ENCODE results near the gene CYP3A4.

GRCh38 chr7:99790407-99790806 lies 6.4 kb upstream of the CYP3A4 start:
- TF ChIP-seq CTCF (conservative IDR thresholded peaks at IDR 0.05 in 1 of 2, IDR thresholded peaks at IDR 0.05 in 1 of 2; ENCODE audit: low read depth in 1 of 2, low read length in 2 of 2) (no peak), EZH2 (IDR thresholded peaks at IDR 0.05; ENCODE audit: low read length, missing control alignments) (no peak)
